GM10248 (cell line): ENCODE data around the gene GRIK4.

Source experiments
- CTCF ChIA-PET: fragments of 300-600 bp; sonication (Branson Sonifier 250); formaldehyde crosslinking; extraction: SDS; loops from one replicate; lab custom pipeline; 2021; ENCODE audit warnings: antibody characterized with exemption; lab: Yijun Ruan, JAX
- POLR2A ChIA-PET: fragments of 350-650 bp; sonication (Branson Sonifier 250); formaldehyde crosslinking; extraction: SDS; loops from one replicate; lab custom pipeline; 2020; ENCODE audit warnings: antibody characterized with exemption; lab: Yijun Ruan, JAX
- DNase-seq: peaks from one replicate; pipeline ENCODE4 v3.0.0; 2012; ENCODE audit errors: extremely low spot score
- TF ChIP-seq, protein P1 (sequence below): IDR thresholded peaks from 2 replicates; pipeline ENCODE4 v1.5.1; 2012; ENCODE audit warnings: mild to moderate bottlenecking, low read depth; ENCODE audit errors: extremely low read depth, missing control alignments, control extremely low read depth

GRIK4 gene

GRCh38 chr11:120837696-120838095, 326.1 kb downstream of the GRIK4 start:
- POLR2A ChIA-PET: no interaction called here

DNA sequence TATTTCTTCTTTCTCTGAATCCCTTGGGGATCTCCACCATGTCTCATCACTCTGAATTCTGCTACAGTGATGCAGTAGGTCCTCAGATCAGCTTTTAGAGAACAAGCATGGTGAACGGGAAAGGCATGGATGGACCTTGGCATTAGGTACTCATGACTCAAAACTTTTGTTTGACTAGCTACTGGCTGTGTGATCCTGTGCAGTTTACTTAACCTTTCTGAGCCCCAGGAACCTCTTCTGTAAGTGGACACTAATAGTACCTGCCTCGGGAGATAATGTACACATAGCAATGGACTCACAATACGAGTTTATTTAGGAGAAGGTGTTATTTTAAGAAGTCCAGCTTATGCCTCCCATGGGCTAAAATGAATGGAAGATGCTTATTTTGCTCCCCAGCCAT, 327.7 kb downstream of the GRIK4 start:
- no peak for DNase-seq
- CTCF ChIA-PET: interaction anchor here (1.0 to 1.1 kb wide), 2 partner anchors 9 to 14 kb away, joined by 3 read pairs; no protein-coding TSS in a partner anchor
- POLR2A ChIA-PET: no interaction called here
- TF ChIP-seq, protein P1, sequence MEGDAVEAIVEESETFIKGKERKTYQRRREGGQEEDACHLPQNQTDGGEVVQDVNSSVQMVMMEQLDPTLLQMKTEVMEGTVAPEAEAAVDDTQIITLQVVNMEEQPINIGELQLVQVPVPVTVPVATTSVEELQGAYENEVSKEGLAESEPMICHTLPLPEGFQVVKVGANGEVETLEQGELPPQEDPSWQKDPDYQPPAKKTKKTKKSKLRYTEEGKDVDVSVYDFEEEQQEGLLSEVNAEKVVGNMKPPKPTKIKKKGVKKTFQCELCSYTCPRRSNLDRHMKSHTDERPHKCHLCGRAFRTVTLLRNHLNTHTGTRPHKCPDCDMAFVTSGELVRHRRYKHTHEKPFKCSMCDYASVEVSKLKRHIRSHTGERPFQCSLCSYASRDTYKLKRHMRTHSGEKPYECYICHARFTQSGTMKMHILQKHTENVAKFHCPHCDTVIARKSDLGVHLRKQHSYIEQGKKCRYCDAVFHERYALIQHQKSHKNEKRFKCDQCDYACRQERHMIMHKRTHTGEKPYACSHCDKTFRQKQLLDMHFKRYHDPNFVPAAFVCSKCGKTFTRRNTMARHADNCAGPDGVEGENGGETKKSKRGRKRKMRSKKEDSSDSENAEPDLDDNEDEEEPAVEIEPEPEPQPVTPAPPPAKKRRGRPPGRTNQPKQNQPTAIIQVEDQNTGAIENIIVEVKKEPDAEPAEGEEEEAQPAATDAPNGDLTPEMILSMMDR: no peak

More at GRCh38 chr11:120837696-120838095, 326.1 kb downstream of the GRIK4 start:
- DNase-seq: no peak
- TF ChIP-seq, protein P1: no peak
- CTCF ChIA-PET: no interaction called here

DNA sequence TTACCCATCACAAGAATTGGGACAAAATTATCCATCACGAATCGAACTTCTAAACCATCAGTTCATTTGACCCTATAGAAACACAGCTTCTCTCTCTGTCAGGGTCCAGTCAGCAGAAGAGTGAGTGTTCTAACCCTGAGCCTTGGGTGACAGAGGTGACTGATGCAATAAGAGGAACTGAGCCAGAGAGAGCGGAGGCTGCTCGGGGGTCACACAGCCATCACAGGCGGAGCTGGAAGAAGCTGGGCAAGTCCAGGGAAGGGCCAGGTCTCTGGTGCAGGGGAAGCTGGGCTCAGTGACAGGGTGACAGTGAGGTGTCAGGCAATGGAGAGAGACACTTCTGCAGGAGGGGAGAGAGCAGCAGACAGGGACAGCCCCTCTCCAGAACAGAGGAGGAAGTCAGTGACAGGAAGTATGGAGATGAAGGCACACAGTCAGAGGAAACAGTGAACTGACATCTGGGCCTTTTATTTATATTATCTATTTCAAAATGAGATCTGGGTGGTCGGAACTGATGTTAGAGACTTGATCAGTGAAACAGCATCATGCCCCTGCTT, 328.4 kb downstream of the GRIK4 start:
- POLR2A ChIA-PET: no interaction called here
- CTCF ChIA-PET: interaction anchor here (1.0 kb wide), 1 partner anchor 8 kb away, joined by 3 read pairs; no protein-coding TSS in a partner anchor
- DNase-seq: peak; percentile 40
- TF ChIP-seq, protein P1: no peak

DNA sequence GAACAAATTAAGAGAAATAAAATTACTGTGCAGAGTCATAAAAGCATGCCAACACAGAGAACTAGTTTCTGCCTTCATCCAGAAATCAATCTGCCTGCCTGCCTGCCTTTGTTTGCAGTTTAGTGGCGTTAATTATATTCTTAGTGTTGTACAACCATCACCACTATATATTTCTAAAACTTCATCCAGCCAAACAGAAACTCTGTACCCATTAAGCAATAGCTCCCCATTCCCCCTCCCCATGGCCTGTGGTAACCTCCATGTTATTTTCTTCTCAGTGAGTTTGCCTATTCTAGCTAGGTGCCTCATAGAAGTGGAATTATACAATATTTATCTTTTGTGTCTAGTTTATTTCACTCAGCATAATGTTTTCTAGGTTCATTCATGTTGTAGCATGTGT, 329.1 kb downstream of the GRIK4 start:
- POLR2A ChIA-PET: no interaction called here
- no peak for DNase-seq
- CTCF ChIA-PET: no interaction called here
- TF ChIP-seq, protein P1: no peak

DNA sequence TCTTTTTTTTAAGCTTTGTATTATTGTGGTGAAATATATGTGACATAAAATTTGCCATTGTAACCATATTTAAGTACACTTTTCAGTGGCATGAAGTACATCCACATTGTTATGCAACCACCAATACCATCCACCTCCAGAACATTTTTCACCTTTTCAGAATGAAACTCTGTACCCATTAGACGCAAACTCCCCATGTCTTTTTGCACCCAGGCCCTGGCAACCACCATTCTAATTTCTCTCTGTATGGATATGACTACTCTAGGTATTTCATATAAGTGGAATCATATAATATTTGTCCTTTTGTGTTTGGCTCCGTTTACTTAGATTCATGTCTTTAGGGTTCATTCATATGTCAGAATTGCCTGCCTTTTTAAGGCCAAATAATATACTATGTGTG, 329.5 kb downstream of the GRIK4 start:
- TF ChIP-seq, protein P1: no peak
- no peak for DNase-seq
- ChIA-PET CTCF (interaction anchor here (0.9 kb wide), 1 partner anchor 8 kb away, joined by 3 read pairs; no protein-coding TSS in a partner anchor), POLR2A (no interaction called here)

DNA sequence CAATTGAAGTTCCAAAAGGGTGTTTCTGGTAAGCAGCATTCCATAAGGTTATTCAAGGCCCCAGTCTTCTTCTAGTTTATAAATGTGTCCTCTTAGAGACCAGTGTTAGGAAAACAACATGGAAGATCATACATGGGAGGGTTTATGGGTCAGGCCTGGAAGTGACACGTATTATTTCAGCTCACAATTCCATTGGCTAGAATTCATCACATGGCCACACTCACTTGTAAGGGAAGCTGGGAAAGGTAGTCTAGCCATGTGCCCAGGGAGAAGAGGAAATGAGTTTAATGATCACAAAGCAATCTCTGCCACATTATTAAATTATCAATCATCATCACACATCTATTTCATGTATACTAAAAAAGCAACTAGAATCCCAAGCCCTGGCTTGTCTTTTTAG, 330.6 kb downstream of the GRIK4 start:
- TF ChIP-seq, protein P1: no peak
- POLR2A ChIA-PET: no interaction called here
- CTCF ChIA-PET: interaction anchor here (0.9 to 3.2 kb wide), 2 partner anchors 9 to 40 kb away, joined by 3 to 15 read pairs; no protein-coding TSS in a partner anchor
- no peak for DNase-seq

DNA sequence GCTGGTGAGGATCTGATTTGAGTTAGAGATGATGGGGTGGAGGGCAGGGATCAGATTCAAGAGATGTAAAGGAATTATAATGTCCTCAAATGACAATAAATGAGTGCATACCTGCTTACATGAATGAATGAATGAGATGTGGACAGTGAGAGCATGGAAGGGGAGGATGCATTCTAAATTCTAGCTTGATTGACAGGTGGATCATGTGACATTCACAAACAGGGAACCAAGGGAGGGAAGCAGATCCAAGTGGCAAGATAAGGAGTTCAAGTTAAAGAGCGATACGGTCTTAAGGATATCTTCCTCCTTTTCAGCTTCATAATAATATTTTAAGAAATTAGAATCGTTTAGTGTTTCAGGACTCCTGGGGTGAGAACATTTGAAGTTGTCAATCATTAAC, 341.9 kb downstream of the GRIK4 start:
- TF ChIP-seq, protein P1: no peak
- DNase-seq: no peak
- ChIA-PET POLR2A (no interaction called here), CTCF (interaction anchor here (1.4 to 1.7 kb wide), 2 partner anchors 15 to 99 kb away, joined by 3 to 4 read pairs; no protein-coding TSS in a partner anchor)
